A673 (cell line): ENCODE data around the gene AMZ2. TPM values are rescaled to one million over a fixed set of nuclear protein-coding genes. Genes with fewer than 3 reads are reported as not detected.
"Not testable (repeated sequence)": the region's sequence is repeated elsewhere in the genome, so short reads cannot be mapped to it uniquely, and the experiment has no call there.

Experiments
- BruUV-seq: library from RNA; stranded (reverse); fragments of 400-500 nt; replicated peaks from 2 replicates; lab custom pipeline; 2021; lab: Mats Ljungman, UMichigan
- CTCF ChIA-PET: fragments of 300-600 bp; sonication (Branson Sonifier 250); formaldehyde crosslinking; loops from one replicate; lab custom pipeline; 2022; ENCODE audit warnings: antibody characterized with exemption; lab: Charles Lee
- POLR2A ChIA-PET: fragments of 300-600 bp; sonication (Branson Sonifier 250); formaldehyde crosslinking; loops from one replicate; lab custom pipeline; 2022; ENCODE audit warnings: antibody characterized with exemption; ENCODE audit not compliant: low non-redundant PET; lab: Charles Lee
- DNase-seq: peaks from one replicate; pipeline ENCODE4 v3.0.0-alpha.2; 2015; ENCODE audit warnings: low spot score
- H3K27ac ChIP-seq: fragments of 200-600 bp; sonication (generic); 2 replicates; pipeline ENCODE4 v1.5.1; 2016; ENCODE audit warnings: mixed run types, low read depth, mild to moderate bottlenecking, mixed read lengths, antibody characterized with exemption, low read length; ENCODE audit not compliant: poor library complexity, severe bottlenecking
- H3K27me3 ChIP-seq: fragments of 200-600 bp; sonication (generic); replicated peaks from 2 replicates; pipeline ENCODE4 v1.6.1; 2017; ENCODE audit warnings: mixed run types, low read depth, mild to moderate bottlenecking, mixed read lengths, antibody characterized with exemption, low read length; ENCODE audit not compliant: insufficient read depth, poor library complexity
- H3K36me3 ChIP-seq: fragments of 200-600 bp; sonication (generic); 2 replicates; pipeline ENCODE4 v1.6.1; 2016; ENCODE audit warnings: mixed run types, mild to moderate bottlenecking, mixed read lengths, antibody characterized with exemption, low read length; ENCODE audit not compliant: insufficient read depth, poor library complexity, severe bottlenecking
- H3K4me1 ChIP-seq: fragments of 200-600 bp; sonication (generic); 2 replicates; pipeline ENCODE4 v1.6.1; 2017; ENCODE audit warnings: mixed run types, mild to moderate bottlenecking, mixed read lengths, antibody characterized with exemption, low read length; ENCODE audit not compliant: insufficient read depth, poor library complexity, severe bottlenecking
- H3K4me3 ChIP-seq: fragments of 200-600 bp; sonication (generic); 2 replicates; pipeline ENCODE4 v1.5.1; 2016; ENCODE audit warnings: low read depth, mixed run types, mild to moderate bottlenecking, mixed read lengths, low read length; ENCODE audit not compliant: poor library complexity, severe bottlenecking
- H3K9me3 ChIP-seq: fragments of 200-600 bp; sonication (generic); 2 replicates; pipeline ENCODE4 v1.6.1; 2016; ENCODE audit warnings: mixed run types, low read depth, mild to moderate bottlenecking, mixed read lengths, antibody characterized with exemption, low read length; ENCODE audit not compliant: poor library complexity, severe bottlenecking
- EZH2 ChIP-seq: fragments of 200-600 bp; sonication (generic); IDR thresholded peaks from 2 replicates; pipeline ENCODE4 v1.6.1; 2017; ENCODE audit warnings: borderline replicate concordance, low read depth, mild to moderate bottlenecking, mixed read lengths, antibody characterized with exemption, low read length; ENCODE audit not compliant: poor library complexity, severe bottlenecking
- intact Hi-C: fragments of 100-400 bp; cut with micrococcal nuclease; formaldehyde crosslinking; loops from one replicate; pipeline ENCODE4 v1.10.0; 2022; ENCODE audit not compliant: unreplicated experiment
- total RNA-seq: library from RNA; stranded (reverse); gene quantifications from 2 replicates; pipeline ENCODE4 v1.2.3, GENCODE V29; 2021
- TF ChIP-seq, protein P1 (sequence below): fragments of 300-800, 200-600 bp; sonication (generic); conservative IDR thresholded peaks from 2 replicates; pipeline ENCODE4 v1.5.1; 2017; ENCODE audit warnings: low read depth, mild to moderate bottlenecking, antibody characterized with exemption, low read length, moderate library complexity, mixed read lengths

Gene AMZ2
- total RNA-seq, 1 experiment from 2014 or later: 80.4 TPM

DNA sequence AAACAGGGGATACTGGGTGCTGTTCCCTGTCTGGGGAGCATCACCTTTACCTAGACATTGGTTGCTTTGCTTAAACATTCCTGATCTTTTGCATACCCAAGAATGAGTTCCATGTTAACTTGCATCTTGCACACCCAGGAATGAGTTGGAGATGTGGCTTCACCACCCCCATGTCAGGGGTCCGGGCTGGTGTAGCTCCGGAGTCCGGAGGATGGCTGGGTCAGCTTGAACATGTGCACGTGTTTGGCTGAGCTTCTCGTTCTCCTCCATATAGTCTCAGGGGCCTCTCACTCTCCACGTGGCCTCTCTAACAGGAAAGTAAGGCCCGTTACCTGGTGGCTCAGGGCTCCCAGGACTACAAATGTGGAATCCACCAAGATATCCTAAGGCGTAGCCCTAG lies 18.2 kb upstream of the AMZ2 start:
- CTCF ChIA-PET: no interaction called here
- H3K36me3 ChIP-seq: no peaks in the 10 kb centered on the region
- no peaks in the 10 kb centered on the region for H3K27me3 ChIP-seq
- no peak overlapping the region for H3K27ac ChIP-seq
- no peaks in the 10 kb centered on the region for H3K4me1 ChIP-seq
- intact Hi-C loops: no loop called here
- H3K4me3 ChIP-seq: no peak overlapping the region
- DNase-seq: no peak
- TF ChIP-seq EZH2: no peak
- TF ChIP-seq, protein P1, sequence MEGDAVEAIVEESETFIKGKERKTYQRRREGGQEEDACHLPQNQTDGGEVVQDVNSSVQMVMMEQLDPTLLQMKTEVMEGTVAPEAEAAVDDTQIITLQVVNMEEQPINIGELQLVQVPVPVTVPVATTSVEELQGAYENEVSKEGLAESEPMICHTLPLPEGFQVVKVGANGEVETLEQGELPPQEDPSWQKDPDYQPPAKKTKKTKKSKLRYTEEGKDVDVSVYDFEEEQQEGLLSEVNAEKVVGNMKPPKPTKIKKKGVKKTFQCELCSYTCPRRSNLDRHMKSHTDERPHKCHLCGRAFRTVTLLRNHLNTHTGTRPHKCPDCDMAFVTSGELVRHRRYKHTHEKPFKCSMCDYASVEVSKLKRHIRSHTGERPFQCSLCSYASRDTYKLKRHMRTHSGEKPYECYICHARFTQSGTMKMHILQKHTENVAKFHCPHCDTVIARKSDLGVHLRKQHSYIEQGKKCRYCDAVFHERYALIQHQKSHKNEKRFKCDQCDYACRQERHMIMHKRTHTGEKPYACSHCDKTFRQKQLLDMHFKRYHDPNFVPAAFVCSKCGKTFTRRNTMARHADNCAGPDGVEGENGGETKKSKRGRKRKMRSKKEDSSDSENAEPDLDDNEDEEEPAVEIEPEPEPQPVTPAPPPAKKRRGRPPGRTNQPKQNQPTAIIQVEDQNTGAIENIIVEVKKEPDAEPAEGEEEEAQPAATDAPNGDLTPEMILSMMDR: no peak
- H3K9me3 ChIP-seq: no peaks in the 10 kb centered on the region
- BruUV-seq: no TSS peak
- POLR2A ChIA-PET: no interaction called here

DNA sequence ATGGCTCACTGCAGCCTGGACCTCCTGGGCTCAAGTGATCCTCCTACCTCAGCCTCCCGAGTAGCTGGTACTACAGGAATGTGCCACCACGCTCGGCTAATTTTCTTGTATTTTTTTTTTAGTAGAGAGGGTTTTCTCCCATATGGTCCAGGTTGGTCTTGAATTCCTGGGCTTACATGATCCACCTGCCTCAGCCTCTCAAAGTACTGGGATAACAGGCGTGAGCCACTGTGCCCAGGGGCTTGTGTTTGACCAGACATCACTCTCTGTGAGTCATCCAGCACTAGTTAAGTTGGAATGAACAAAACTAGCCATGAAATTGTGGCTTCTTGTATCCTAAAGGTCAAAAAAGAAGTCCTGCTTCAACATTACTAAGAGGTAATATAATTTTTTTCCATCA lies 16.7 kb upstream of the AMZ2 start:
- H3K4me1 ChIP-seq, CTCF ChIA-PET, H3K27me3 ChIP-seq, H3K36me3 ChIP-seq, BruUV-seq, POLR2A ChIA-PET, intact Hi-C loops, H3K27ac ChIP-seq, H3K4me3 ChIP-seq, DNase-seq, H3K9me3 ChIP-seq: not testable (repeated sequence)

DNA sequence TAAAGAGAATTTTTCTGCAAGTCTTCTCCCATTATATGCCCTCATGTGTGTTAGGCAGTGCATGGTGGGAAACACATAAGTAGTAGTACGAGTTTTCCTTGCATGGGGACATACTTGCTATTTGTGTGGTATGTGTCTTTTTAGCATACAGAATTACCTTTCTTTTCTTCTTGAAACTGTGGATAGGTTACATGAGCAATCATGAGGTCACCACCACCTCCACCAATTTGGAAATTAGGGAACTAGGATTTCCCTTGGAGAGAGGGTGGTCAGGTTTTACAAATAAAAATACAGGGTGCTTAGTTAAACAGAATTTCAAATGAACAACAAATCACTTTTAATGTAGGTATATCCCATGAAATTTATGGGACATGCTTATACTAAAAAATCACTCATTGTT lies 16.3 kb upstream of the AMZ2 start:
- Histone ChIP-seq H3K4me1 (no peaks in the 10 kb centered on the region), H3K9me3 (no peaks in the 10 kb centered on the region), H3K27me3 (no peaks in the 10 kb centered on the region), H3K4me3 (no peak overlapping the region), H3K27ac (no peak overlapping the region), H3K36me3 (no peaks in the 10 kb centered on the region)
- intact Hi-C loops: no loop called here
- no peak for DNase-seq
- POLR2A ChIA-PET: no interaction called here
- BruUV-seq: no TSS peak
- TF ChIP-seq, protein P1: no peak
- TF ChIP-seq EZH2: no peak
- CTCF ChIA-PET: no interaction called here

DNA sequence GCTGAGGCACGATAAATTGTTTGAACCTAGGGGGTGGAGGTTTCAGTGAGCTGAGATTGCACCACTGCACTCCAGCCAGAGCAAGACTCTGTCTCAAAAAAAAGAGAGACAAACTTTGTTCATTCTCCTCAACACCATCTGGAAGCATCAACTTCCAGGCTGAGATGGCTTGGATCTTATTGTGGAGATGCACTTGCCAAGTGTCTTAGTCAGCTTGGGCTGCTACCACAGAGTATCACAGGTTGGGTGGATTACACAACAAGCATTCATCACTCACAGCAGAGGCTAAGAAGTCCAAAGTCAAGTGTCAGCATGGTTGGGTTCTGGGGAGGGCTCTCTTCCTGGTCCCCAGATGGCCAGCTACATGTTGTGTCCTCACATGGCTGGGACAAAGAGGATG lies 15.1 kb upstream of the AMZ2 start:
- POLR2A ChIA-PET, BruUV-seq, DNase-seq, H3K27ac ChIP-seq, H3K4me3 ChIP-seq, CTCF ChIA-PET, H3K9me3 ChIP-seq, H3K27me3 ChIP-seq, intact Hi-C loops, H3K4me1 ChIP-seq, H3K36me3 ChIP-seq: not testable (repeated sequence)

DNA sequence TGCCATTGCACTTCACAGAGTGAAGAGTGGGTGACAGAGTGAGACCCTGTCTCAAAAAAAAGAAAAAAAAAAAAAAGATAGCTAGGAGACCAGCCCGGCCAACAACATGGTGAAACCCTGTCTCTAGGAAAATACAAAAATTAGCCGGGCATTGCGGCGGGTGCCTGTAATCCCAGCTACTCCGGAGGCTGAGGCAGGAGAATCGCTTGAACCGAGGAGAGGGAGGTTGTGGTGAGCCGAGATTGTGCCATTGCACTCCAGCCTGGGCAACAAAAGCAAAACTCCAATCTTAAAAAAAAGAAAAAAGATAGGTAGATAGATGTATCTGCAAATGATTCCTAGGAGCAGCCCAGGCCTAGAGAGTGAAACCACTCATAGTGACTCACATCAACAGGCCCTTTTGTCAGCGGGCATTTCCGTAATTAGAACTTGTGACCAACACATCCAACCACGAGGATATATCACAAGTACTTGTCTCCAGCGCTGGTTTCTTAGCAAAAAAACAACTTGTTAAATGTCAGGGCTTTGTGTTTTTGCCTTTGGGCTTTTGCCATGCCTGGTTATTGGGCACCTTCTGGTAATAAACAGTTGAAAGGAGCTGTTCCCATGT lies 13.0 kb upstream of the AMZ2 start:
- H3K27me3 ChIP-seq, POLR2A ChIA-PET, BruUV-seq, intact Hi-C loops, H3K36me3 ChIP-seq, H3K9me3 ChIP-seq, CTCF ChIA-PET, H3K4me1 ChIP-seq, DNase-seq, H3K4me3 ChIP-seq, H3K27ac ChIP-seq: not testable (repeated sequence)

DNA sequence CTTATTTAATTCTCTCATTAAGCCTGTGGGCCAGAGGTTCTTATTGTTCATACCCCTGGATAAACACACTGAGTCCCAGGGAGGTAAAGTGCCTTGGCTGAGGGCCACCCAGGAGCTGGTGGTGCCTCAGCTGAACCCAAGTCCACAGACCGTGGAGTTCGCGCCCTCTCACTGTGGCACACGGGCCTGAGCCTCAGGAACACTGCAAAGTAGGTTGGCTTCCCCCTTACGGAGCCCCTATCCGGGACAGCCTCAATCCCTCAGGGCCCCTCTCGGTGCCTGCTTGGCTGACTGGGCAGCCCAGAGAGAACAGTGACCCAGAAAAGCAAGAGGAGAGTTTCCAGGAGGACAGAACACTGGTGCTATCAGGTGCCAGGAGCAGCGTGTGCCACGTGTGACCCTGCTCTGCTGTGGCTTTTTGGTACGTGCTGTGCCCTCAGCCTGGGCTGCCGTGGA lies 12.5 kb upstream of the AMZ2 start:
- BruUV-seq, H3K27me3 ChIP-seq, H3K27ac ChIP-seq, POLR2A ChIA-PET, DNase-seq, CTCF ChIA-PET, intact Hi-C loops, H3K4me3 ChIP-seq, H3K9me3 ChIP-seq, H3K4me1 ChIP-seq, H3K36me3 ChIP-seq: not testable (repeated sequence)
